Measurements from ENCODE around the gene SIX3. TPM values are rescaled to one million over a fixed set of nuclear protein-coding genes. Genes with fewer than 3 reads are reported as not detected.

Gene SIX3
- total RNA-seq, 8 experiments from 2014 or later, result 0.08 to 0.47 (median 0.22) TPM; not detected in 4

DNA sequence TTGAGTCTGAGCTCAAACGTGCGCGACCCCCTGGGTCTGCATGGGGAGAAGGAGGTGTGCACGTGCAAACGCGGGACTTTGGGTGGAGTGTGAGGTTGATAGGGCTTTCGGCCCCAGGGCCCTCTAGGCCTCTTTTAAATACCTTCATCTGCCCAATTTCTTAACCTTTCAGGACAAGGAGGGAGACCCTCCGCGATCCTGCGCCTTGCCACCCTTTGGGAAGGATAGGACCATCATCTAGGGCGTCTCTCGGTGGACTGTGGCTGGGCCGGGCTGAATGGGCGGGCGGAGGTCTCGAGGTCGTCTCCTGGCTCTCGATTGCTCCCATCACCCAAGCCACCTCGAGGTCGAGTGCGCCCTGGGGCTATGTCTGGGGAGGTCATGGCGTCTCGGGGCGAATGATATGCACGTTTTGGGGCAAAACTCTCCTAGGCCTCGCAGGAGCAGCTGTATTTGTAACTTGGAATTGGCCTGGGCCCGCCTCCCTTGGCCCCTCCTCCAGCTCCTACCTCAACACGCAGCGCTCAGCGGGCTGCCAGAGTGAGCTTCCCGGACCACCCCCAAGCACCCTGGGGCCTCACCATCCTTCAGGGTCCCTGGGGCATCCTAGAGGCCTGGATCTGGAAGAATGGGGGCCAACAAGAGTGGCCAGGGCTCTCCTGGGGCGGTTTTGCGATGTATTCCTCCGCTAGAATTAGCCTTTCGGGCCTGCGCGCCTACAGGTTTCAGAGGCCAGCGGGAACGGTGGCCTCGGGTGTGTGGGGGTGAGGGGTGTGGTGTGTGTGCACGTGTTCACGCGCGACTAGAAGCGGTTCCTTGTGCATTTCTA is 8.7 kb upstream of the SIX3 start:
- in situ Hi-C loops (cut with MboI; ENCODE audit: low pct_unique_long_range_greater_than_20kb in 2 of 9, low sequenced_read_pairs in 9 of 9, unreplicated experiment in 9 of 9), result loop anchor here in 1 of 9 experiments (25.0 kb wide), 1 partner anchor 445 kb away; no protein-coding TSS in a partner anchor
- Histone ChIP-seq H3K4me3 (no peak overlapping the region), H3K4me1 (replicated peaks in 1 of 2) (peaks cover 4 to 20% of the 10 kb centered on the region in 2 donors), H3K27ac (no peak overlapping the region)
- no peak for ATAC-seq (replicated peaks in 6 of 8)
- 0 to 32% (median 10%) methylated on average over 1 to 11 of the region's 45 CpGs; no CpG with 5 or more reads in 1 of the 10 experiments for WGBS, 10 experiments

DNA sequence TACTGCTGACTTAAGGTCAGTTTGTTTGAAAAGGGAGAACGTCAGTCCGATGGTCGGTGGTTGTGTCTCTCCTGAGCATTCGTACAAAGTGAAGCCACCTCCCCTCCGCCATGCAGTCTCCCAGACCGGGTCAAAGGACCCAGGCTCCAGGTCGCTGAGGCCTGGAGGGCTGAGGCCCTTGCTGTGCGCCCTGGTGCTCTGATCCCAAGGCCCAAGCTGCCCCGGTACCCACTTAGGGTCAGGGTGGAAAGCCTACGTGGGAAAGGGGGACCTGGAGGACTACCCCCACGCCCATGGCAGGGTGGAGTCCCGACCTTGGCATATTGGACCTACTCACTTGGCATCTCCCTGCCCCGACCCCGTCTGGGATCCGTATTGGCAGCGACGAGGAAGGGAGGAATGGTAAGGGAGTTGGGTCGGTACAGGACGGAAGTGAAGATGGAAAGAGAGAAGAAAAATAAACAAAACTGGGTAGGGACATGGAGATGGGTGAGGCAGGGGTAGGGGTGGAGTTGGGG is 8.0 kb upstream of the SIX3 start:
- peaks cover 4 to 23% of the 10 kb centered on the region in 2 donors for H3K4me1 ChIP-seq (replicated peaks in 1 of 2)
- no peak for ATAC-seq (replicated peaks in 6 of 8)

DNA sequence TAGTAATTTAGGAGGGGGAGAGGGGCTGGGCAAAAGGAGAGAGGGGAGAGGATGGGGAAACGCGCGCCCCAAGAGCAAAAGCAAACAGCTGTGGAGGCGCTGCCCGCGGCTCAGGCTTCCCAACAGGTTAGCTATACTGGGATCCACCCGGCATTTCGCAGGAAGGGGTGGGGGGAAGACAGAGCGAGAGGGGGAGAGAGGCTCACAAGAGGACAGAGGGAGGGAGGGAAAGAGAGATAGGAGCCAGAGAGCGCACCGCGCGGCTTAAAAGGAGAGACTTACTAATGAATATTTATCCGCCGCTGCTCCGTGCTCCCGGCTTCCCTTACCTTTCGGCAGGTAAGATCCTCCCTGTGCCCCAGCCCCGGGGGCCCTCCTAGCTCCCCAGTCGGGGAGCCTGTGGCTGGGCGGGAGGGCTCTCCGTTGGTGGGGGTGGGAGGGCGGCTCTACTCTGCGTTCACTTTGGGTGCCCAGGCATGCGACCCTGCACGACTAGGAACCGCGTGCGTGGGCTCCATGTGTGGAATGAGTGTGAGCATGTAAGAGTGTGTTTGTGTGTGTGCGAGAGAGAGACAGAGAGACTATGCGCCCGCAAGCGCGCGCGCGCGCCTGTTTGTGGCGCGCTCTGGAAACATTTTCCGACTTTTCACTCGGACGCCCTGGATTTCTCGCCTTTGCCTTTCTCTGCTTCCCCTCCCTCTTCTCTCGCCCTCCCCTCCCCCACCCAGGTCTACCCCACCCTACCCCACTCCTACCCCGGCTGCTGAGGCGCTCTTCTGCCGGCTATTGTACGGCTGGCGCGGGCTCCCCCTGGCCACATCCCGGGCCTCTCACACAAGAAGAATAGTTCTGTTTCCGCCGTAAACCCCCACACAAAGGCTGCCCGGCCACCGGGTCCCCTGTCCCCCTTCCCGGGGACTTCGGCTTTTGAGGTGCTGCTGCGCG is 7.2 kb upstream of the SIX3 start:
- 0% methylated on average over 5 of the region's 60 CpGs; no CpG with 5 or more reads in 8 of the 10 experiments for whole genome bisulfite sequencing, 10 experiments

More for the DNA sequence above, 8.0 kb upstream of the SIX3 start:
- 0 to 28% (median 10%) methylated on average over 1 to 9 of the region's 19 CpGs; no CpG with 5 or more reads in 4 of the 10 experiments for WGBS, 10 experiments
- no peak overlapping the region for H3K27ac ChIP-seq
- H3K4me3 ChIP-seq, result no peak overlapping the region
- in situ Hi-C loops (cut with MboI; ENCODE audit: low pct_unique_long_range_greater_than_20kb in 2 of 9, low sequenced_read_pairs in 9 of 9, unreplicated experiment in 9 of 9), result loop anchor here in 1 of 9 experiments (25.0 kb wide), 1 partner anchor 446 kb away; no protein-coding TSS in a partner anchor

DNA sequence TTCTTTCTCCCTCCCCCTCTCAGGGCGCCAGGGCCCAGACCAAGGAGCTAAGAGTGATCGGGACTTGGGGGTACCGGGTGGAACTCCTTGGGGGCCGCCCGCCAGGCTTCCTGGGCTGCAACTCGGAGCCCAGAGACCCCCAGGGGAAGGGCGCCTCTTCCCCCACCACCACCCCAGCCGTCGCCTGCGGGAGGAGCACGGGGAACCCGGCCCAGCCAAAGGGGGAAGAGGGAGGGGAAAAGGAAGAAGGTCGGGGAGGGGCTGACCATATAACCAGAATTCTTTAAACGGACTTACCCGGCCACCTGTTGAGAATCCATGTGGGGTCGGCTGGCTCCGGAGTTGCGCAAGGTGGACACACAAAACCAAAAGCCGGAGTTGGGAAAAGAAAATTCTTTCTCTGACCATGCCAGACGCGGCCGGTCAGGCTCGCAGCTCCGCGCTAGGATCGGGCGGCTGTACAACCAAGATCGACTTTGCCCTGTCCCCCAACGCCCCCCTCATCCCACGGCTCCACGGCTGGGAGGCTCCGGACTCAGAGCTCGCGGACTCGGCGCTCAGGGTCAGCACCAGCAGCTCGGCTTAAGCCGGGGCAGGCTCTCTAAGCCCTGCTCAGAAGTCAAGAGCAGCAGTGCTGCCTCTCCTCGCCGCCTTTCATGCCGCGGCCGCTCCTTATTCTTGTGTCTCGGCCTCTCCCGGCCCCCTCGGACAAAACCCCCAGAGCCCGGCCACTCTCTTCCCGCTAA is 6.3 kb upstream of the SIX3 start:
- in situ Hi-C loops (cut with MboI; ENCODE audit: low pct_unique_long_range_greater_than_20kb in 2 of 9, low sequenced_read_pairs in 9 of 9, unreplicated experiment in 9 of 9), result loop anchor here in 1 of 9 experiments (25.0 kb wide), 1 partner anchor 448 kb away; no protein-coding TSS in a partner anchor
- peaks cover 4 to 26% of the 10 kb centered on the region in 2 donors for H3K4me1 ChIP-seq (replicated peaks in 1 of 2)
- H3K27ac ChIP-seq, result no peak overlapping the region
- ATAC-seq (replicated peaks in 6 of 8), result peak in 4 of 8 experiments; percentile 5 to 22 (median 16)
- 0 to 7% (median 0%) methylated on average over 1 to 11 of the region's 48 CpGs; no CpG with 5 or more reads in 7 of the 10 experiments for WGBS, 10 experiments
- no peak overlapping the region for H3K4me3 ChIP-seq

More for the DNA sequence above, 7.2 kb upstream of the SIX3 start:
- Histone ChIP-seq H3K4me3 (peak overlapping the region in 2 of 5 donors; percentile 8 to 16), H3K27ac (no peak overlapping the region), H3K4me1 (replicated peaks in 1 of 2) (peaks cover 4 to 26% of the 10 kb centered on the region in 2 donors)
- in situ Hi-C loops (cut with MboI; ENCODE audit: low pct_unique_long_range_greater_than_20kb in 2 of 9, low sequenced_read_pairs in 9 of 9, unreplicated experiment in 9 of 9), result loop anchor here in 1 of 9 experiments (25.0 kb wide), 1 partner anchor 447 kb away; no protein-coding TSS in a partner anchor
- peak in 1 of 8 experiments; percentile 2 for ATAC-seq (replicated peaks in 6 of 8)

DNA sequence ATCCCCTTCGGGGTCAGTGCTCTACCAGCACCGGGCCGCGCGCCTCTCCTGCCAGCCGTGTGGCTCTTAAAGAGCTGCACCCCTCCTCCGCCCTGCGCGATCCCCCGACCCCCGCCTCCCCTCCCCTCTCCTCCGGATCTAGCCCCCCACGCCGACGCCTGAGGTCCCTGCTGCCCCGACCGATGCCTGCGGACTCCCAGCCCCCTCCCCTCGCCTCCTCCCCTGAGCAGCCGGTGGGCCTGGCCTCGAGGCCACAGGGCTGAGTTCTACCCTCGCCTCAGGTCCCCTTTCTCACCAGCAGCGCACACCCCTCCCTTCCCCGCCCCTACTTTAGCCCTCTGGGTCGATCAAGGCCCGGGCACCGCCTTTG is 5.8 kb upstream of the SIX3 start:
- Histone ChIP-seq H3K4me3 (no peak overlapping the region), H3K27ac (no peak overlapping the region), H3K4me1 (replicated peaks in 1 of 2) (peaks cover 4 to 26% of the 10 kb centered on the region in 2 donors)
- in situ Hi-C loops (cut with MboI; ENCODE audit: low pct_unique_long_range_greater_than_20kb in 2 of 9, low sequenced_read_pairs in 9 of 9, unreplicated experiment in 9 of 9), result loop anchor here in 1 of 9 experiments (25.0 kb wide), 1 partner anchor 448 kb away; no protein-coding TSS in a partner anchor
- ATAC-seq (replicated peaks in 6 of 8), result no peak
- WGBS, 10 experiments, result no CpG with 5 or more reads among the region's 27 CpGs

DNA sequence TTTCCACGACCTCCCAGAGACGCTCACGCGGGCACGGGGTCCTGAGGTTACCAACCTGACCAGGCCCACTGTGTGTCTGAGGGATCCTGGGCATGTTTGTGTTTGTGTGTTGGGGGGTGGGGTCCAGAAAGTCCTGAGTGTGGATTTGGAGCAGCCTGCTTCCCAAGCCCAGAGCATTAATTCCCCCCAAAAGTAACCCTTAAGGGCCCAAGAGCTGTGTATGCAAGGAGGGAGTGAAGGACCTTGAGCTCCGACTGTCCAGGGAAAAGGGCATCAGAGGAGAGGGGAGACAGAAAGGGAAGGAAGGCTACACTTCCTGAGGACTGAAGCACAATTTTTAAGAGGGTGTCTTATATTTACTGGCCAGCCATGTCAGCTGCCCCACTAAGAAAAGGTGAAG is 5.2 kb upstream of the SIX3 start:
- no peak for ATAC-seq (replicated peaks in 6 of 8)
- Histone ChIP-seq H3K4me3 (no peak overlapping the region), H3K4me1 (replicated peaks in 1 of 2) (peaks cover 7 to 30% of the 10 kb centered on the region in 2 donors), H3K27ac (no peak overlapping the region)
- in situ Hi-C loops (cut with MboI; ENCODE audit: low pct_unique_long_range_greater_than_20kb in 2 of 9, low sequenced_read_pairs in 9 of 9, unreplicated experiment in 9 of 9), result loop anchor here in 1 of 9 experiments (25.0 kb wide), 1 partner anchor 449 kb away; no protein-coding TSS in a partner anchor
- WGBS, 10 experiments, result 10 to 36% (median 18%) methylated on average over 1 to 4 of the region's 6 CpGs; no CpG with 5 or more reads in 6 of the 10 experiments

DNA sequence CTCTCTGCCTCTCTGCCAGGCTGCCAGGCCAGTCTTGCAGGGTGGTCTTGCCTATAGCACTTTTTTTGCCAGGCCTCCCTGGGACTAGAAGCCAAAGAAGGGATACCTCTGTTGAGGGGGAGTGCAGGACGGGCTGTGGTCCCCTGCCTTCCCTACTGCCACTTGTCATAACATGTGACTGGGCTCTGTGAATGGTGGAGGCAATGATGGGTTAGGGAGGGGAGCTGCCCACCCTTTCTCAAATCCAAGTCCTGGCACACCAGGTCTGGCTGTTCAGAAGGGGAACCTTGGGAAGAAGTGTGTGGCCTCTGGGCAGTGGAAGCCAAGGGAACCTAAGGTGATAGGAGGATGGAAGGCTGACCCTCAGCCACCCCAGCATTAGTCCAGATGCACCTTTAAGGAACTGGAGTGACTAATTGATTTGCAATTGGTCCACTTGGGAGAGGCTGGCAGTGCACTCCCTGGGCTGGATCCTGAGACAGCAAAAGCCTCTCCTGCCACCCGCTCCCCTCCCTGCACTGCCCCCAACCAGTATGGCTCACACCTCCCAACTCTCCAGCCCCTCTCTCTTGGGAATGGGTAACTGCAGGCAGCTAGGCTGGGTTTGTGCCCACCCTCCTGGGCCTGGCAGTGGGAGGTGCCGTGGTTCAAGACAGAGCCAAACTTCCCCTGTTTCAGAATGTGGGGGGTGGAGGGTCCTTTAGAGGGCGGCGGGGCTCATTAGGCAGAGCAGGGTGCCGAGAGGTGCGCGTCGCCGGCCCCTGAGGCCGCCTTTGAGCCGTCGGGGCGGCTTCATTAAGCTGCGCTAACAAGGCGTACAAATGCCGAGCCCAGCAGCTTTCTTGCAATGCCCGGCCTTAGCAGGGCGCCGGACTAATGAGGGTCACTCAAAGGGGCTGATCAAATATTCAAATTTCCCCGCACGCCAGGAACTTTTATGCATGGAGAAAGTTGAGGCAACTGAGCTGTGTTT is 4.5 kb upstream of the SIX3 start:
- Histone ChIP-seq H3K4me3 (no peak overlapping the region), H3K27ac (no peak overlapping the region), H3K4me1 (replicated peaks in 1 of 2) (peaks cover 10 to 37% of the 10 kb centered on the region in 2 donors)
- ATAC-seq (replicated peaks in 6 of 8), result no peak
- in situ Hi-C loops (cut with MboI; ENCODE audit: low pct_unique_long_range_greater_than_20kb in 2 of 9, low sequenced_read_pairs in 9 of 9, unreplicated experiment in 9 of 9), result loop anchor here in 1 of 9 experiments (25.0 kb wide), 1 partner anchor 450 kb away; no protein-coding TSS in a partner anchor
- 16 to 80% methylated on average over 1 to 5 of the region's 22 CpGs; no CpG with 5 or more reads in 8 of the 10 experiments for WGBS, 10 experiments

DNA sequence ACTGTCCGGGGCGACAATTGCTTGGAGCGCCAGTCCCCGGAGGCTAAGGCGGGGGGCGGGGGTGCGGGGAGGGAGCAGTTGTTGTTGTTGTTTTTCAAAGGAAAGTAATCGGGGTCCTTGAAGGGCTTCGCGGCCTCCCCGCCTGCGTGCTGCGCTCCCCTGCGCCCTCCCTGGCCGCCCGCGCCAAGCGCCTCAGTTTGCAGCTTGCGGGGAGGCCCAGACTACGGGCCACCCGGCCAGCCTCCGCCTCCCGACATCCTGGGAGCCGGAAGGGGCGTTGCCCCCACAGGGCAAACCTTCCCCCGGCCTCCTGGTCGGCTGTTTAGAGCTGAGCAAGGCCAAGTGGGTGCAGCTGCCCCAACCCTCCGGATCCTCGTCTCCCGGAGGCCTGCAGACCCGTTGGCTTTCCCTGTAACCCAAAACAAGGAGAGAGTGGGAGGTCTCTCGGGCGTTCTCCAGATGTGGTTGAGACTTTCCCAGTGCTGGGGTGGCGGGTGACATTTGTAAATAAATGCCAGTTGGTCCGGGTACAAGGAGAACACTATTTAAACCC is 3.7 kb upstream of the SIX3 start:
- Histone ChIP-seq H3K4me1 (replicated peaks in 1 of 2) (peaks cover 10 to 38% of the 10 kb centered on the region in 2 donors), H3K4me3 (no peak overlapping the region), H3K27ac (no peak overlapping the region)
- ATAC-seq (replicated peaks in 6 of 8), result peak in 5 of 8 experiments; percentile 8 to 51 (median 37)
- WGBS, 10 experiments, result 0 to 20% (median 2%) methylated on average over 1 to 6 of the region's 35 CpGs; no CpG with 5 or more reads in 4 of the 10 experiments
- in situ Hi-C loops (cut with MboI; ENCODE audit: low pct_unique_long_range_greater_than_20kb in 2 of 9, low sequenced_read_pairs in 9 of 9, unreplicated experiment in 9 of 9), result loop anchor here in 1 of 9 experiments (25.0 kb wide), 1 partner anchor 450 kb away; no protein-coding TSS in a partner anchor

DNA sequence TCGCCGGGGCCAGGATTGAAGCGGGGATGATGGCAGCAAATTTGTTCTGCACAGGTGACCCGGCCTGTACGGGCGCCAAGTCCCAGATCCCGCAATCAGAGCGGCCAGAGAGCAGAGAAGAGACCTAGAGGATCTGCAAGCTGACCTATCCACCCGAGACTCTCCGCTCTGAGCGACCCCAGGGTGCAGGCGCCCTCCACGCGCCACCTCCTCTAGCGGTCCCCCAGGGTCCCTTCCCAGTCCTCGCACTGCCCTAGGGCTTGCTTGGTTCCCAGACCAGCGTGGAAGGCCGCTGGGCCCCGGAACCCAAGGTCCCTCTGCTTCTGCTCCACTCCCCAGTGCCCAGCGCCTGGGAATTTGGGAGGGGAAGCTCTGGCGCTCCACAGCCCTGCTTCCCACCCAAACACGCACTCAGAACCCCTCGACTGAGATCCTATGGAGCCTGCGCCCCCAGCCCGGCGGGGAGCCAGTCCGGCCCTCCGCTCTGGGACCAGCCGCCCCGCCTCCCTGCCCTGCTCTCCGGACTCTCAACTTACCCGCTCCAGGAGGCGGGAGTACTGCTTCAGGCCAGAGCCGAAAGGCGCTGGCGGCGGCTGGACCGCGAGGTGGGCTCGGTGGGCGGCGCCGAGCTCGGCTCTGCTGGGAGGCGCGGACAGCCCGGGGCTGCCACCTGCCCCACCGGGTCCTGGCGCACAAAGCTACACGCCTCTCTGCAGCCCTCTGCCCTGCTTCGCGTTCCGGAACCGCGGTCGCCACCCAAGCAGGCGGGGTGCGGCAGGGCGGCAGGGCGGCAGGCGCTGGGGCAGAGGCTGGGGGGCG is 3.0 kb upstream of the SIX3 start:
- 0 to 34% (median 0%) methylated on average over 2 to 5 of the region's 62 CpGs; no CpG with 5 or more reads in 3 of the 10 experiments for WGBS, 10 experiments
- in situ Hi-C loops (cut with MboI; ENCODE audit: low pct_unique_long_range_greater_than_20kb in 2 of 9, low sequenced_read_pairs in 9 of 9, unreplicated experiment in 9 of 9), result loop anchor here in 1 of 9 experiments (25.0 kb wide), 1 partner anchor 451 kb away; no protein-coding TSS in a partner anchor
- ATAC-seq (replicated peaks in 6 of 8), result peak; percentile 9 to 52 (median 40)
- H3K27ac ChIP-seq, result no peak overlapping the region
- peak overlapping the region in 2 of 5 donors; percentile 9 to 13 for H3K4me3 ChIP-seq
- peaks cover 10 to 38% of the 10 kb centered on the region in 2 donors for H3K4me1 ChIP-seq (replicated peaks in 1 of 2)
